GM21447 (cell line): Measurements from ENCODE around the gene ECHDC1.
A peak's percentile ranks its signal among the peaks of the same experiment; 100 is the strongest.

ENCODE experiments used
- ATAC-seq: cut with Tn5 transposase; IDR thresholded peaks from one replicate; pipeline ENCODE4 v1.9.1; 2021; ENCODE audit not compliant: unreplicated experiment

The ECHDC1 gene

GRCh38 chr6:127290391-127291265, 52.8 kb downstream of the ECHDC1 start:
- peak; percentile 46 for ATAC-seq

- no peak for ATAC-seq
These were observed 53.5 kb downstream of the ECHDC1 start for GRCh38 chr6:127289934-127290333.

GRCh38 chr6:127288705-127289104, 54.7 kb downstream of the ECHDC1 start:
- no peak for ATAC-seq

- ATAC-seq = no peak
These were observed 61.2 kb downstream of the ECHDC1 start for GRCh38 chr6:127282184-127282583.

GRCh38 chr6:127279815-127280214, 63.6 kb downstream of the ECHDC1 start:
- ATAC-seq = no peak

- ATAC-seq = no peak
These were observed 65.2 kb downstream of the ECHDC1 start for GRCh38 chr6:127277878-127278843.

- no peak for ATAC-seq
These were observed 67.1 kb downstream of the ECHDC1 start for GRCh38 chr6:127276331-127276730.

- ATAC-seq = no peak
These were observed 69.9 kb downstream of the ECHDC1 start for GRCh38 chr6:127273499-127273898.

- ATAC-seq = no peak
These were observed 70.8 kb downstream of the ECHDC1 start for GRCh38 chr6:127272576-127272975.

- peak; percentile 3 for ATAC-seq
These were observed 75.5 kb downstream of the ECHDC1 start for GRCh38 chr6:127267646-127268625.

- ATAC-seq = peak; percentile 71
These were observed 76.3 kb downstream of the ECHDC1 start for GRCh38 chr6:127266892-127267645.

GRCh38 chr6:127266178-127266891, 77.1 kb downstream of the ECHDC1 start, which contains the start of gene RNF146:
RNF146 (plus strand) TSS chr6:127266864; CDS start chr6:127280339, 13,475 bp downstream.
- peak; percentile 76 for ATAC-seq

GRCh38 chr6:127263481-127263880, 79.9 kb downstream of the ECHDC1 start:
- no peak for ATAC-seq

GRCh38 chr6:127262896-127263295, 80.5 kb downstream of the ECHDC1 start:
- no peak for ATAC-seq

- ATAC-seq = no peak
These were observed 88.1 kb downstream of the ECHDC1 start for GRCh38 chr6:127255286-127255685.

GRCh38 chr6:127249621-127250020, 93.8 kb downstream of the ECHDC1 start:
- no peak for ATAC-seq

GRCh38 chr6:127247114-127248096, 96.0 kb downstream of the ECHDC1 start:
- no peak for ATAC-seq

GRCh38 chr6:127243501-127243900, 99.9 kb downstream of the ECHDC1 start:
- no peak for ATAC-seq
